Activated CD8-positive, alpha-beta T cell treated with anti-CD3 and anti-CD28 coated beads for 36 hours (primary cell): ENCODE results near the gene HELZ. TPM values are rescaled to one million over a fixed set of nuclear protein-coding genes. Genes with fewer than 3 reads are reported as not detected.

Experiments used
- ATAC-seq: fragments of 200-7000 bp; cut with Tn5 transposase; one replicate; pipeline ENCODE4 v1.10.0; 2021; ENCODE audit warnings: mild to moderate bottlenecking, moderate library complexity
- CTCF ChIA-PET: fragments of 350-600 bp; sonication (Branson Sonifier 250); formaldehyde crosslinking; loops from one replicate; lab custom pipeline; 2021; ENCODE audit warnings: antibody characterized with exemption; lab: Charles Lee
- POLR2A ChIA-PET: fragments of 350-600 bp; sonication (Branson Sonifier 250); formaldehyde crosslinking; loops from one replicate; lab custom pipeline; 2021; ENCODE audit warnings: antibody characterized with exemption; lab: Charles Lee
- DNase-seq: peaks from one replicate; pipeline ENCODE4 v3.0.0-alpha.2; 2020
- H3K27ac Mint-ChIP-seq: one replicate; pipeline ENCODE4 v1.8.0; 2021; ENCODE audit warnings: mild to moderate bottlenecking, mixed read lengths
- H3K27me3 Mint-ChIP-seq: one replicate; pipeline ENCODE4 v1.8.0; 2021; ENCODE audit warnings: mixed read lengths
- H3K36me3 Mint-ChIP-seq: one replicate; pipeline ENCODE4 v1.8.0; 2021; ENCODE audit warnings: low read depth, mixed read lengths
- H3K4me1 Mint-ChIP-seq: one replicate; pipeline ENCODE4 v1.8.0; 2021; ENCODE audit warnings: low read depth, mixed read lengths
- H3K4me3 Mint-ChIP-seq: one replicate; pipeline ENCODE4 v1.8.0; 2021; ENCODE audit warnings: mild to moderate bottlenecking, moderate library complexity, mixed read lengths
- H3K9me3 Mint-ChIP-seq: one replicate; pipeline ENCODE4 v1.8.0; 2021; ENCODE audit warnings: mixed read lengths
- CTCF ChIP-seq: fragments of 200-600 bp; IDR thresholded peaks from one replicate; pipeline ENCODE4 v1.8.0; 2022; ENCODE audit warnings: antibody characterized with exemption, mild to moderate bottlenecking
- intact Hi-C: fragments of 100-400 bp; cut with micrococcal nuclease; formaldehyde crosslinking; loops from one replicate; pipeline ENCODE4 v1.10.0; 2022
- total RNA-seq, 2 experiments: library from RNA; stranded (reverse); gene quantifications; one replicate each; pipeline ENCODE4 v1.2.3, GENCODE V29; 2021

HELZ gene
- total RNA-seq, 2 experiments from 2014 or later: 74.4 to 74.9 TPM

- Mint-ChIP-seq H3K36me3 (peaks cover 64% of the 10 kb centered on the region), H3K4me1 (peaks cover 12% of the 10 kb centered on the region), H3K9me3 (peaks cover 8% of the 10 kb centered on the region), H3K27ac (no peak overlapping the region), H3K4me3 (no peak overlapping the region), H3K27me3 (no peaks in the 10 kb centered on the region)
- intact Hi-C loops: no loop called here
- CTCF ChIA-PET: no interaction called here
- ATAC-seq (no peak), DNase-seq (no peak)
- no peak for TF ChIP-seq CTCF
- POLR2A ChIA-PET: no interaction called here
Observed at GRCh38 chr17:67119102-67119501, 125.9 kb downstream of the HELZ start.

DNA sequence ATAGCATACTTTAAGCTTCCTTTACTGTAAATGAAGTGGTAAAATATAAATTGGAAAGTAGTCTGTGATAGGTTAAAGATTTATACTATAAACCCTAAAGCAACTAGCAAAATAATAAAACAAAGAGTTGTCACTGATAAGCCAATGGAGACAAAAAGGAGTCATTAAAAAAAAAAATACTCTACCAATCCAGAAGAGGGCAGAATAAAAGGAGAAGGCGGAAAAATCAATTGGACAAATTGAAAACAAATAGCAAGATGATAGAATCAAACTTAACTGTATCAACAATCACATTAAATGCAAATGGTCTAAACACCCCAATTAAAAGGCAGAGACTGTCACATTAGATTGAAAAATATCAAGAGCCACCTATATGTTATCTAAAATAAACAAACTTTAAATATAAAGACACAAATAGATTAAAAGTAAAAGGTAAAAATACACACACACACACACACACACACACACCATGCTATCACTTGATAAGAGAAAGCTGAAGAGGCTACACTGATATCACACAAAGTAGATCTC lies 128.9 kb downstream of the HELZ start:
- Mint-ChIP-seq H3K9me3 (peaks cover 8% of the 10 kb centered on the region), H3K27ac (no peak overlapping the region), H3K27me3 (no peaks in the 10 kb centered on the region), H3K4me1 (peaks cover 9% of the 10 kb centered on the region), H3K4me3 (no peak overlapping the region), H3K36me3 (peaks cover 67% of the 10 kb centered on the region)
- ATAC-seq (no peak), DNase-seq (no peak)
- intact Hi-C loops: no loop called here
- CTCF ChIA-PET: no interaction called here
- POLR2A ChIA-PET: no interaction called here
- TF ChIP-seq CTCF: no peak

DNA sequence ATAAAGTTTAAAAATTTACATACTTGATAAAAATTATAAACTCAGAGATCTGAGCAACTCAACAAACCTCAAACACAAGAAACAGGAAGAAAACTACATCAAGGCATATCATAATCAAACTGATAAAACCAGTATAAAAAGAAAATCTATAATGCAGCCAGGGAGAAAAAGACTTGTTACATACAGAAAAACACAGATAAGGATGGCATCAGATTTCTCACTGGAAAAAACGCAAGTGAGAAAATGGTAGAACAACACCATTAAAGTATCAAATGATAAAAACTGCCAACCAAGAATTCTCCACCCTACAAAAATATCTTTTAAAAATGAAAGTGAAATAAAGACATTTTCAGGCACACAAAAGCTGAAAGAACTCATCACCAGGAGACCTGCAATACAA lies 129.6 kb downstream of the HELZ start:
- ATAC-seq (no peak), DNase-seq (no peak)
- H3K4me3 Mint-ChIP-seq: no peak overlapping the region
- POLR2A ChIA-PET: no interaction called here
- no peaks in the 10 kb centered on the region for H3K27me3 Mint-ChIP-seq
- H3K27ac Mint-ChIP-seq: peak overlapping the region; percentile 16
- H3K9me3 Mint-ChIP-seq: peaks cover 8% of the 10 kb centered on the region
- intact Hi-C loops: no loop called here
- TF ChIP-seq CTCF: no peak
- H3K36me3 Mint-ChIP-seq: peaks cover 66% of the 10 kb centered on the region
- H3K4me1 Mint-ChIP-seq: peaks cover 9% of the 10 kb centered on the region
- CTCF ChIA-PET: no interaction called here

GRCh38 chr17:67113486-67113885 lies 131.5 kb downstream of the HELZ start:
- TF ChIP-seq CTCF: no peak
- Mint-ChIP-seq H3K36me3 (peaks cover 60% of the 10 kb centered on the region), H3K4me1 (peaks cover 9% of the 10 kb centered on the region), H3K4me3 (no peak overlapping the region), H3K27me3 (no peaks in the 10 kb centered on the region), H3K27ac (no peak overlapping the region), H3K9me3 (peaks cover 8% of the 10 kb centered on the region)
- DNase-seq: no peak
- intact Hi-C loops: no loop called here
- no peak for ATAC-seq
- ChIA-PET CTCF (interaction anchor here (1.2 kb wide), 1 partner anchor 17 kb away, joined by 3 read pairs; no protein-coding TSS in a partner anchor), POLR2A (no interaction called here)

DNA sequence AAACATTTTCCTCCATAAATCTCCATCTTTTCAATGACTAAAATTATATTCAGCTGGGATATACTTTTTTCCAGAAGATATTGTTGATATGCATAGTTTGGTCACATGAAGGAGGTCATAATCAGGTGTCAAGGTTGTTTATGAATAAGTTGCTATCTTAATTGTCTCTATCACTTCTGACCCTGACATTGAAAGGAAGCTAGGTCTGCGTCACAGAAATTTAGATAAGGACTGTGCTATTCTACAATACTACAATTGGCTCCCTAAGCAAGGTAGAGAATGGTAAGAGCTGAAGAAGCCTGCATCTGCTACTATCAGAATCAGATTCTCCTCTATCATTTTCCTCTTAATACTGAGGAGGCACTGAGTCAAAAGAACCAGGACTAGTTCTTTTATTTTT lies 133.2 kb downstream of the HELZ start:
- ChIA-PET CTCF (interaction anchor here (1.0 kb wide), 1 partner anchor 35 kb away, joined by 3 read pairs; no protein-coding TSS in a partner anchor), POLR2A (no interaction called here)
- Mint-ChIP-seq H3K4me1 (peaks cover 9% of the 10 kb centered on the region), H3K27ac (no peak overlapping the region), H3K9me3 (peaks cover 5% of the 10 kb centered on the region), H3K36me3 (peaks cover 59% of the 10 kb centered on the region), H3K4me3 (no peak overlapping the region), H3K27me3 (no peaks in the 10 kb centered on the region)
- no peak for ATAC-seq
- no peak for TF ChIP-seq CTCF
- intact Hi-C loops: no loop called here
- no peak for DNase-seq
